HG02973 (cell line): Measurements from ENCODE around the gene CNNM3.
"Not testable (repeated sequence)": the region's sequence is repeated elsewhere in the genome, so short reads cannot be mapped to it uniquely, and the experiment has no call there.

Source experiments
- ATAC-seq: cut with Tn5 transposase; IDR thresholded peaks from one replicate; pipeline ENCODE4 v1.9.1; 2021; ENCODE audit warnings: moderate library complexity; ENCODE audit not compliant: unreplicated experiment

CNNM3 gene

DNA sequence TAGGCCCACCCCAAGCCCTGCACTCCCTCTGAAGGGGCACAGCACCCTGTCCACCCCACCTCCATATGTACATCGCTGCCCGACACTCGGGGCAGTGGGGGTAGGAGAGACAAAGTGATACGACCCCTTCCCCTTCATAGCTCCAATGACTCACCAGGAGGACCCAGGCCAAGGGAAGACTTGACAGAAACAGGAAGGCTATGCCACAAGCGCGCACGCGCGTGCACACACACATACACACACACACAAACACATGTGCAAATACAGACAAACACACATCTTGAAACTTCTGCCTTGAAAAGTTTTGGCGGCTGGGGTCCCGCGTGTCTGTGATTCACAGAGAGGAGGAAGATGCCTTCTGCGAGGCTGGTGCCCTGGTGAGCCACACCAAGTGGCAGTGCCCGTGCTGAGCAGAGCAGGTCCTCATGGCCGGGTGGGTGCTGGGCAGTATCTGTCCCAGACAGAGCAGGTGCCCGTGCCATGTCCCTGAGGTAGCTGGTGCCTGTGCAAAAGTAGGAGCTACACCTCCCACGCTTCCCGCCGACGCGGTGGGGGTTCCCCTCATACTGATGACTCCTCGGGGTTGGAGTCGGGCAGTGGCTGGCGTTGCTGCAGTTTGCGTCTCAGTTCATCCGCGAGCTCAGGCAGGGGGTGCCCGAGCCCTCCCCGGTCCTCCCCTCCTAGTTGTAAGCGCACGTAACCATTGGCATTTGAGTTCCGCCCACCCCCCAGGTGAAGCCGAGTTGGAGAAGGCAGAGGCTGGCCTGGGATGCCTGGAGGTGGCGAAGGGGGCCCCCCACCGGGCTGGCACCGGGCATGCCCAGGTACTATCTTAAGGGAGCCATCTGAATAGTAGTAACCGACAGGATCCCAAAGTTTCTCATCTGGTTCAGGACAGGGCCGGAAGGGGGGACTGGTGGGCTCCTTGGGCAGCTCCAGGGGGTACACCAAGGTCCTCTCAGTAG lies 44.3 kb downstream of the CNNM3 start:
- no peak for ATAC-seq

DNA sequence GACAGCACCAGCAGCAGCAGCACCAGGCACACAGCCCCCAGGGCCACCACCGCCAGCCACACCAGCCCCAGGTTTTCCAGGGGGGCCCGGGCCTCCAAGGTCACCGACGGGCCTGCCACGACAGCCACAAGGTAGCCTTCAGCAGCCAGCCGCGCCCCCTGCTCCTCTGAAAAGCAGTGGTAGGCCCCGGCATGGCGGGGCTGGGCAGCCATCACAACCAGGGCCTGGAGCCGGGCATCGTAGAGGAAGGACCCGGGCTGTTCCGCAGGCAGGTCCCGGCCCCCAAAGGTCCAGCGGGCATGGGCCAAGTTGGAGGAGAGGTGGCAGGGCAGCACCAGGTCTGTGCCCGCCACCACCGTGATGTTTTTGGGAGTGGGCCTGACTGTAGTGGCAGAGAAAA lies 45.0 kb downstream of the CNNM3 start:
- no peak for ATAC-seq

GRCh38 chr2:96863056-96863455 lies 47.0 kb downstream of the CNNM3 start:
- ATAC-seq: not testable (repeated sequence)

DNA sequence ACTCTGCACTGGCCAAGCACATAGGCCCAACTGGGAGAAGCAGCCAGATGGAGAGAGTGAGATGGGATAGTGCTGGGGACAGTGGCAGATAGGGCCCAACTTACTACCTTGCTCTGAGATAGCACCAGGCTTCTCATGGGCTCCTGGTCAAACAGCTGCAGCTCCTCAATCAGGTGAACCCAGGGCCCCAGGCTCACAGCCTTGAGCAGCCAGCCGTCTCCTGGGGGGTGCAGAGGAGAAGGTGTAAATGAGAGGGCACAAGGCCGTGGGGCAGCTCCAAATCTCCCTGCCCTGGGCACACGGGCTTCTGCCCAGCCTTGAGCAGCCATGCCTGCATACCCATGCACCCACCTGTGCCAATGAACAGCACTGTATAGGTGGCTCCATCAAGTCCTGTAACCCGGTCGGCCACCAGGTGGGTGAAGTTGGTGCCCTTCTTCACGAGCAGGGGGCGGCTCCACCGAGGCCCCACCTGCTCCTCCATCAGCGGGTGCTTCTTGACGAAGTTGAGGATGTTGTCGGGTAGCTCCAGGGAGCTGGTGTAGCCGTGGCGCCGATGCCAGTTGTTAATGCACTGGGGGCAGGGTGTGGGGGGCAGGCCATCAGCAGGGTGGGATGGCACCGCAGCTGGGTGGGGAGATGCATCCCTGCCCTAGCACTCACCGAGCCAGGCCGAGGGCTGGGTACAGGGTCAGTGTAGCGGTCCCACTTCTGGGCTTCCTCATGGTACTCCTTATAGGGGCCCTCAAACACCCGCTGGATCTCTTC lies 47.7 kb downstream of the CNNM3 start:
- ATAC-seq: no peak

GRCh38 chr2:96864343-96865091 lies 48.4 kb downstream of the CNNM3 start:
- ATAC-seq: no peak

GRCh38 chr2:96865654-96866053 lies 49.6 kb downstream of the CNNM3 start:
- ATAC-seq: no peak

GRCh38 chr2:96866149-96866548 lies 50.1 kb downstream of the CNNM3 start:
- ATAC-seq: no peak

DNA sequence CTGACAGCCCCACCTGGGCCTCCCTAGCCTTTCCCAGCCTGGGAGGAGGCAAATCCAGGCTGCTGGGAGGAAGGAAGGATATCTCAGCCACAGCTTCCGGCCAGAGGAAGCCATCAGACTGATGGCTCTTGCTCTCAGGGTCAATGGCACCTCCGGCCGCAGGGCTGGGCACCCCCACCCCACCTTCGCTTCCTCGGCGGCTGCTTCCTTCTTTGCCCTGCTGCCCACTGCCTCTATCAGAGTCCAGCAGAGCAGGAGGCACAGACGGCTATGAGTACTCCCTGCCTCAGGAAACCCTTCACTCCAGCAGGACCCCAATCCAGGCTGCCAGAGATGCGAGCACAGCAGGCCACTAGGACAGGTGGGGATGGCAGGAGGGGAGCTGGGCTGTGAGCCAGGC lies 50.5 kb downstream of the CNNM3 start:
- no peak for ATAC-seq

GRCh38 chr2:96866986-96867755 lies 51.1 kb downstream of the CNNM3 start:
- no peak for ATAC-seq

- no peak for ATAC-seq
Observed at GRCh38 chr2:96867756-96868554, 51.9 kb downstream of the CNNM3 start.

- ATAC-seq: no peak
Observed at GRCh38 chr2:96868555-96869280, 52.6 kb downstream of the CNNM3 start.

DNA sequence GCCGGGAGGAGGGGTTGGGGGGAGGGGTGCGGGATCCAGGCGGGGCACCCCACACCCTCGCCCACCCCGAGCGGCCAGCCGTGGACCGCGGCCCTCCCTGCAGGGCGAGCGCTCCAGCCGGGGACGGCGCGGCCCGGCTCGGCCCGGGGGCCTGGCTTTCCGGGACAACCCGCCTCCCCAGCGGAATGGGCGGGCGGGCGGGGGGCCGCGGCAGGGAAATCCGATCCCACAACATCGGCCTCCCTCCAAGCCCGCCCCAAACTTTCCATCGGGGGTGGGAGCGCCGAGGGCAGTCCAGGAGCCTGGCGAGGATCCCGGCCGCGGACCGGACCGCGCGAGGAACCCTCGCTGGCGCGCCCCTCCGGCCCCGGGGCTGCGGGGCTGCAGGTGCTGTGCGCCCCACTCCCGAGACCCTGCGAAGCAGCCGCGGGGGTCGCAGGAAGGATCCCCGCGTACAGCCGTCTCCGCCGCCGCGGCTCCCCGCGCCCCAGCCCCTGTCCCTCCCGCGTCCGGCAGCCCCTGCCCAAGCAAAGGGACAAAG lies 53.3 kb downstream of the CNNM3 start:
- ATAC-seq: no peak

- no peak for ATAC-seq
Observed at GRCh38 chr2:96869822-96870625, 54.0 kb downstream of the CNNM3 start, which contains the start of gene SEMA4C. Gene SEMA4C, minus strand, starts transcription at chr2:96870080. Its CDS starts 2,194 bp downstream, at chr2:96867886.

- no peak for ATAC-seq
Observed at GRCh38 chr2:96870626-96871255, 54.7 kb downstream of the CNNM3 start.

GRCh38 chr2:96872591-96873349 lies 56.7 kb downstream of the CNNM3 start:
- ATAC-seq: no peak

DNA sequence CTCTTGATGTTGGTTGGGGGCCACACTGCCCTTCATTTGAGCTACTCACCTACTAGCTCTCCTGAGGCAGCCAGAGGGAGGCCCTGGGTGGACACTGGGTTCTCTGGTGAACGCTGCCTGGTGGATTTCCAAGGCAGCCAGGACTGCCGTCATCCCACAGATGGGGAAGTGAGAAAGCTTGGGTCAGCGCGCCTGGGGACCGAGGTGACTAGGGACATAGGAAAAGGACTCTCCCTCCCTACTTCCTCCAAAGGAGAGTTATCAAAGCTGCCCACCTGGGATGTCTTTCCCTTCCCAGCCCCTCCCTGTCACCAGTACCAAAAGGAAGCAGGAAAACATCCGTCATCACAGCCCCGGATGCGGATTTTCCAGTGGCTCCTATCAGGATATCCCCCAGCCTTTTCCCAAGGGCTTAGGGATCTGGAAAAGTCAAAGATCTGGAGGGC lies 57.6 kb downstream of the CNNM3 start:
- ATAC-seq: no peak
